H9 (cell line): ENCODE measurements around the gene AEBP2. TPM values are rescaled to one million over a fixed set of nuclear protein-coding genes. Genes with fewer than 3 reads are reported as not detected.

ENCODE experiments used
- DNase-seq: peaks from one replicate; pipeline ENCODE4 v3.0.0-alpha.2; 2017
- H2AFZ ChIP-seq: one replicate; pipeline ENCODE4 v1.6.1; 2013; ENCODE audit warnings: mild to moderate bottlenecking, low read length, control low read depth, moderate library complexity
- H2AK5ac ChIP-seq: 2 replicates; pipeline ENCODE4 v1.6.1; 2013; ENCODE audit warnings: low read length, control low read depth, mixed read lengths; ENCODE audit not compliant: insufficient read length
- H2BK120ac ChIP-seq: one replicate; pipeline ENCODE4 v1.6.1; 2013; ENCODE audit warnings: low read depth, mild to moderate bottlenecking, low read length, control low read depth, inconsistent platforms; ENCODE audit not compliant: poor library complexity, severe bottlenecking
- H2BK12ac ChIP-seq: 2 replicates; pipeline ENCODE4 v1.6.1; 2013; ENCODE audit warnings: low read length, control low read depth, mixed read lengths, low read depth; ENCODE audit not compliant: insufficient read length
- H2BK15ac ChIP-seq: 2 replicates; pipeline ENCODE4 v1.6.1; 2013; ENCODE audit warnings: low read depth, low read length, control low read depth
- H2BK20ac ChIP-seq: one replicate; pipeline ENCODE4 v1.6.1; 2013; ENCODE audit warnings: low read depth, mild to moderate bottlenecking, low read length, control low read depth, inconsistent platforms; ENCODE audit not compliant: poor library complexity, severe bottlenecking
- H2BK5ac ChIP-seq: 2 replicates; pipeline ENCODE4 v1.6.1; 2013; ENCODE audit warnings: low read length, control low read depth, mixed read lengths; ENCODE audit not compliant: insufficient read length
- H3K14ac ChIP-seq: 2 replicates; pipeline ENCODE4 v1.6.1; 2013; ENCODE audit warnings: low read length, control low read depth; ENCODE audit not compliant: insufficient read depth
- H3K18ac ChIP-seq: 2 replicates; pipeline ENCODE4 v1.6.1; 2013; ENCODE audit warnings: low read depth, mild to moderate bottlenecking, mixed read lengths, low read length, control low read depth; ENCODE audit not compliant: insufficient read length
- H3K23ac ChIP-seq: 2 replicates; pipeline ENCODE4 v1.6.1; 2013; ENCODE audit warnings: low read length, control low read depth, mixed read lengths, low read depth; ENCODE audit not compliant: insufficient read length
- H3K23me2 ChIP-seq: 2 replicates; pipeline ENCODE4 v1.6.1; 2013; ENCODE audit warnings: low read depth, mild to moderate bottlenecking, mixed read lengths, low read length, control low read depth; ENCODE audit not compliant: insufficient read length, poor library complexity, severe bottlenecking
- H3K27ac ChIP-seq: 2 replicates; pipeline ENCODE4 v1.5.1; 2013; ENCODE audit warnings: low read length, control low read depth, mixed read lengths, low read depth; ENCODE audit not compliant: insufficient read length
- H3K27me3 ChIP-seq: 2 replicates; pipeline ENCODE4 v1.6.1; 2013; ENCODE audit warnings: low read length, control low read depth, inconsistent platforms; ENCODE audit not compliant: insufficient read depth
- H3K4ac ChIP-seq: 2 replicates; pipeline ENCODE4 v1.6.1; 2013; ENCODE audit warnings: low read depth, mild to moderate bottlenecking, control low read depth, inconsistent platforms, low read length, moderate library complexity
- H3K4me1 ChIP-seq: 2 replicates; pipeline ENCODE4 v1.6.1; 2013; ENCODE audit warnings: low read length, control low read depth, inconsistent platforms; ENCODE audit not compliant: insufficient read depth
- H3K4me2 ChIP-seq: 2 replicates; pipeline ENCODE4 v1.6.1; 2013; ENCODE audit warnings: low read length, control low read depth, mixed read lengths; ENCODE audit not compliant: insufficient read length, insufficient read depth
- H3K56ac ChIP-seq: 2 replicates; pipeline ENCODE4 v1.6.1; 2013; ENCODE audit warnings: low read depth, mild to moderate bottlenecking, mixed read lengths, low read length, control low read depth; ENCODE audit not compliant: insufficient read length
- H3K79me1 ChIP-seq: 2 replicates; pipeline ENCODE4 v1.6.1; 2013; ENCODE audit warnings: low read depth, mild to moderate bottlenecking, moderate library complexity, low read length, control low read depth, inconsistent platforms; ENCODE audit not compliant: insufficient read depth, poor library complexity, severe bottlenecking
- H3K79me2 ChIP-seq: 2 replicates; pipeline ENCODE4 v1.6.1; 2013; ENCODE audit warnings: low read length, control low read depth, inconsistent platforms; ENCODE audit not compliant: insufficient read depth
- H3K9ac ChIP-seq: 2 replicates; pipeline ENCODE4 v1.6.1; 2013; ENCODE audit warnings: low read length, control low read depth, mixed read lengths; ENCODE audit not compliant: insufficient read length; ENCODE audit errors: extremely low read depth
- H3K9me3 ChIP-seq: one replicate; pipeline ENCODE4 v1.6.1; 2013; ENCODE audit warnings: low read depth, low read length, inconsistent platforms; ENCODE audit not compliant: control insufficient read depth
- H3T11ph ChIP-seq: one replicate; pipeline ENCODE4 v1.6.1; 2013; ENCODE audit warnings: mild to moderate bottlenecking, low read length, control low read depth, inconsistent platforms
- H4K20me1 ChIP-seq: one replicate; pipeline ENCODE4 v1.6.1; 2013; ENCODE audit not compliant: control insufficient read depth, insufficient read length, insufficient read depth
- H4K5ac ChIP-seq: 2 replicates; pipeline ENCODE4 v1.6.1; 2013; ENCODE audit warnings: low read depth, mild to moderate bottlenecking, mixed read lengths, low read length, control low read depth; ENCODE audit not compliant: insufficient read length
- H4K8ac ChIP-seq: replicated peaks from 2 replicates; pipeline ENCODE4 v1.6.1; 2013; ENCODE audit warnings: low read length, control low read depth, mixed read lengths, low read depth; ENCODE audit not compliant: insufficient read length
- H4K91ac ChIP-seq: 2 replicates; pipeline ENCODE4 v1.6.1; 2013; ENCODE audit warnings: low read depth, mild to moderate bottlenecking, moderate library complexity, mixed read lengths, low read length, control low read depth; ENCODE audit not compliant: insufficient read length
- H3K27ac Mint-ChIP-seq, 3 experiments: 2 replicates in 2 of 3; 3 replicates in 1 of 3; pipeline ENCODE4 v1.8.0; 2020 to 2021; ENCODE audit warnings: mixed read lengths in 3 of 3, mild to moderate bottlenecking in 1 of 3, moderate library complexity in 1 of 3
- H3K27me3 Mint-ChIP-seq: 2 replicates; pipeline ENCODE4 v1.8.0; 2021; ENCODE audit warnings: low read depth, mild to moderate bottlenecking, moderate library complexity, mixed read lengths
- H3K36me3 Mint-ChIP-seq, 3 experiments: 2 replicates in 2 of 3; 3 replicates in 1 of 3; pipeline ENCODE4 v1.8.0; 2020 to 2021; ENCODE audit warnings: low read depth in 3 of 3, mixed read lengths in 3 of 3; ENCODE audit not compliant: insufficient read depth in 1 of 3
- H3K4me1 Mint-ChIP-seq, 2 experiments: 2 replicates each; pipeline ENCODE4 v1.8.0; 2020; ENCODE audit warnings: mixed read lengths in 2 of 2
- H3K4me3 Mint-ChIP-seq, 2 experiments: 2 replicates in 1 of 2; 3 replicates in 1 of 2; pipeline ENCODE4 v1.8.0; 2020 to 2021; ENCODE audit warnings: mild to moderate bottlenecking in 2 of 2, mixed read lengths in 2 of 2, moderate library complexity in 1 of 2
- H3K9me3 Mint-ChIP-seq, 2 experiments: 2 replicates in 1 of 2; 3 replicates in 1 of 2; pipeline ENCODE4 v1.8.0; 2020; ENCODE audit warnings: mild to moderate bottlenecking in 2 of 2, mixed read lengths in 2 of 2, moderate library complexity in 1 of 2
- CTCF ChIP-seq: fragments of 200-600 bp; sonication (generic); conservative IDR thresholded peaks from 3 replicates; pipeline ENCODE4 v1.8.0; 2021; ENCODE audit warnings: antibody characterized with exemption, mild to moderate bottlenecking
- WGBS: extraction: QIAGEN DNeasy Blood & Tissue Kit; methylation state at CpG from one replicate; pipeline ENCODE4 v1.1.7; 2013; ENCODE audit warnings: missing lambda C conversion rate, low lambda C conversion rate, mixed read lengths; ENCODE audit not compliant: insufficient read length; ENCODE audit errors: extremely low coverage; 5-methylcytosine and 5-hydroxymethylcytosine counted together
- total RNA-seq: library from RNA; stranded (reverse); gene quantifications from 2 replicates; pipeline ENCODE4 v1.2.1, GENCODE V29; 2021

Gene AEBP2
- total RNA-seq, 1 experiment from 2014 or later: 82.8 TPM

GRCh38 chr12:19456176-19456575 is 16.9 kb downstream of the AEBP2 start:
- H3K27ac Mint-ChIP-seq: no peak overlapping the region

More at GRCh38 chr12:19456176-19456575, 16.9 kb downstream of the AEBP2 start:
- no peaks in the 10 kb centered on the region for H3K79me1 ChIP-seq
- no peak for TF ChIP-seq CTCF
- H2BK120ac ChIP-seq: no peak overlapping the region
- no peak overlapping the region for H4K8ac ChIP-seq
- no peaks in the 10 kb centered on the region for H4K20me1 ChIP-seq
- no peak overlapping the region for H4K91ac ChIP-seq
- H3K23me2 ChIP-seq: no peaks in the 10 kb centered on the region
- H3K18ac ChIP-seq: no peak overlapping the region
- no peak overlapping the region for H3K4me3 Mint-ChIP-seq
- H2BK12ac ChIP-seq: no peak overlapping the region
- no peak overlapping the region for H2BK5ac ChIP-seq
- H3K4me1 ChIP-seq: peaks cover 4% of the 10 kb centered on the region; the same call in 1 of the 2 replicates
- no peak overlapping the region for H4K5ac ChIP-seq
- no peaks in the 10 kb centered on the region for H3K9me3 ChIP-seq
- no peak overlapping the region for H3K56ac ChIP-seq
- no peak overlapping the region for H3K23ac ChIP-seq
- no peak overlapping the region for H3K4ac ChIP-seq
- no peak overlapping the region for H2AK5ac ChIP-seq
- H3K4me1 Mint-ChIP-seq: peaks cover 58 to 67% of the 10 kb centered on the region in 2 experiments
- WGBS: no CpG with 5 or more reads among the region's 7 CpGs
- H3K14ac ChIP-seq: no peak overlapping the region
- no peak overlapping the region for H2BK15ac ChIP-seq
- no peak overlapping the region for H3T11ph ChIP-seq
- H3K9me3 Mint-ChIP-seq: no peaks in the 10 kb centered on the region
- no peak overlapping the region for H2BK20ac ChIP-seq
- no peaks in the 10 kb centered on the region; the same call in 1 of the 2 replicates for H3K27me3 ChIP-seq
- H3K36me3 Mint-ChIP-seq: peaks cover 10 to 52% (median 30%) of the 10 kb centered on the region in 3 experiments; a peak in 6 of 7 replicates
- no peak for DNase-seq
- no peak overlapping the region for H2AFZ ChIP-seq
- no peaks in the 10 kb centered on the region for H3K27me3 Mint-ChIP-seq
- peaks cover 75% of the 10 kb centered on the region for H3K79me2 ChIP-seq
- H3K4me2 ChIP-seq: no peak overlapping the region
- no peak overlapping the region for H3K27ac ChIP-seq
- H3K9ac ChIP-seq: no peak overlapping the region
